IPS-18a (cell line): Measurements from ENCODE around the gene ACTL7A.

Experiments
- H3K27ac ChIP-seq: one replicate; pipeline ENCODE4 v1.5.1; 2013; ENCODE audit warnings: low read length
- H3K27me3 ChIP-seq: one replicate; pipeline ENCODE4 v1.6.1; 2013; ENCODE audit warnings: mild to moderate bottlenecking, low read length; ENCODE audit not compliant: control insufficient read depth, insufficient read depth
- H3K36me3 ChIP-seq: one replicate; pipeline ENCODE4 v1.6.1; 2013; ENCODE audit warnings: low read depth, low read length; ENCODE audit not compliant: control insufficient read depth
- H3K4me1 ChIP-seq: one replicate; pipeline ENCODE4 v1.6.1; 2013; ENCODE audit warnings: low read depth, low read length; ENCODE audit not compliant: control insufficient read depth
- H3K4me3 ChIP-seq: one replicate; pipeline ENCODE4 v1.5.1; 2013; ENCODE audit warnings: low read length
- H3K9ac ChIP-seq: one replicate; pipeline ENCODE4 v1.6.1; 2013; ENCODE audit warnings: mild to moderate bottlenecking, low read length, moderate library complexity
- H3K9me3 ChIP-seq: one replicate; pipeline ENCODE4 v1.6.1; 2013; ENCODE audit warnings: low read depth, low read length; ENCODE audit not compliant: control insufficient read depth

The ACTL7A gene

GRCh38 chr9:108851138-108851537 is 10.9 kb upstream of the ACTL7A start:
- Histone ChIP-seq H3K27ac (no peak overlapping the region), H3K9ac (no peak overlapping the region), H3K36me3 (no peaks in the 10 kb centered on the region), H3K4me3 (no peak overlapping the region), H3K9me3 (no peaks in the 10 kb centered on the region), H3K27me3 (no peaks in the 10 kb centered on the region), H3K4me1 (no peaks in the 10 kb centered on the region)

GRCh38 chr9:108852079-108852478 is 10.0 kb upstream of the ACTL7A start:
- no peaks in the 10 kb centered on the region for H3K27me3 ChIP-seq
- H3K9ac ChIP-seq: no peak overlapping the region
- no peaks in the 10 kb centered on the region for H3K36me3 ChIP-seq
- no peak overlapping the region for H3K27ac ChIP-seq
- H3K4me3 ChIP-seq: no peak overlapping the region
- no peaks in the 10 kb centered on the region for H3K4me1 ChIP-seq
- H3K9me3 ChIP-seq: no peaks in the 10 kb centered on the region

- no peak overlapping the region for H3K27ac ChIP-seq
- H3K9ac ChIP-seq: no peak overlapping the region
These were observed 8.0 kb upstream of the ACTL7A start for GRCh38 chr9:108854094-108854493.

GRCh38 chr9:108854641-108855528 is 7.2 kb upstream of the ACTL7A start:
- H3K27ac ChIP-seq: no peak overlapping the region
- H3K27me3 ChIP-seq: no peaks in the 10 kb centered on the region
- H3K36me3 ChIP-seq: no peaks in the 10 kb centered on the region
- no peak overlapping the region for H3K9ac ChIP-seq
- H3K4me1 ChIP-seq: no peaks in the 10 kb centered on the region
- no peak overlapping the region for H3K4me3 ChIP-seq
- no peaks in the 10 kb centered on the region for H3K9me3 ChIP-seq

More at GRCh38 chr9:108854094-108854493, 8.0 kb upstream of the ACTL7A start:
- H3K4me1 ChIP-seq: no peaks in the 10 kb centered on the region
- H3K36me3 ChIP-seq: no peaks in the 10 kb centered on the region
- no peaks in the 10 kb centered on the region for H3K27me3 ChIP-seq
- H3K4me3 ChIP-seq: no peak overlapping the region
- H3K9me3 ChIP-seq: no peaks in the 10 kb centered on the region

GRCh38 chr9:108855529-108855886 is 6.6 kb upstream of the ACTL7A start:
- H3K9me3 ChIP-seq: no peaks in the 10 kb centered on the region
- no peaks in the 10 kb centered on the region for H3K27me3 ChIP-seq
- H3K36me3 ChIP-seq: no peaks in the 10 kb centered on the region
- H3K4me1 ChIP-seq: no peaks in the 10 kb centered on the region
- no peak overlapping the region for H3K4me3 ChIP-seq
- H3K9ac ChIP-seq: no peak overlapping the region
- H3K27ac ChIP-seq: no peak overlapping the region

- H3K4me1 ChIP-seq: no peaks in the 10 kb centered on the region
- no peaks in the 10 kb centered on the region for H3K9me3 ChIP-seq
- H3K27me3 ChIP-seq: no peaks in the 10 kb centered on the region
- H3K36me3 ChIP-seq: no peaks in the 10 kb centered on the region
- H3K27ac ChIP-seq: no peak within 1 kb of the TSS
- H3K9ac ChIP-seq: no peak within 1 kb of the TSS
- no peak within 1 kb of the TSS for H3K4me3 ChIP-seq
These were observed 6.2 kb upstream of the ACTL7A start, which contains the start of gene ACTL7B for GRCh38 chr9:108855888-108856287. TSS of gene ACTL7B (minus strand) at chr9:108855986. CDS start at chr9:108855930, 56 bp downstream.

GRCh38 chr9:108857572-108857971 is 4.5 kb upstream of the ACTL7A start:
- Histone ChIP-seq H3K27ac (no peak overlapping the region), H3K4me1 (no peaks in the 10 kb centered on the region), H3K9me3 (no peaks in the 10 kb centered on the region), H3K4me3 (no peak overlapping the region), H3K9ac (no peak overlapping the region), H3K36me3 (no peaks in the 10 kb centered on the region), H3K27me3 (no peaks in the 10 kb centered on the region)

GRCh38 chr9:108859459-108860114 is 2.5 kb upstream of the ACTL7A start:
- H3K9me3 ChIP-seq: no peaks in the 10 kb centered on the region
- H3K36me3 ChIP-seq: no peaks in the 10 kb centered on the region
- H3K27ac ChIP-seq: no peak overlapping the region
- no peak overlapping the region for H3K4me3 ChIP-seq
- H3K27me3 ChIP-seq: no peaks in the 10 kb centered on the region
- no peaks in the 10 kb centered on the region for H3K4me1 ChIP-seq
- no peak overlapping the region for H3K9ac ChIP-seq

GRCh38 chr9:108860354-108860753 is 1.7 kb upstream of the ACTL7A start:
- Histone ChIP-seq H3K27me3 (no peaks in the 10 kb centered on the region), H3K9me3 (no peaks in the 10 kb centered on the region), H3K4me1 (no peaks in the 10 kb centered on the region), H3K27ac (no peak overlapping the region), H3K9ac (no peak overlapping the region), H3K36me3 (no peaks in the 10 kb centered on the region), H3K4me3 (no peak overlapping the region)

- Histone ChIP-seq H3K9me3 (no peaks in the 10 kb centered on the region), H3K4me3 (no peak overlapping the region), H3K9ac (no peak overlapping the region), H3K27ac (no peak overlapping the region), H3K27me3 (no peaks in the 10 kb centered on the region), H3K4me1 (no peaks in the 10 kb centered on the region), H3K36me3 (no peaks in the 10 kb centered on the region)
These were observed 1.3 kb upstream of the ACTL7A start for GRCh38 chr9:108860764-108861163.

GRCh38 chr9:108861464-108861863 is 602 bp upstream of the ACTL7A start:
- Histone ChIP-seq H3K4me3 (no peak overlapping the region), H3K27ac (no peak overlapping the region), H3K9me3 (no peaks in the 10 kb centered on the region), H3K36me3 (no peaks in the 10 kb centered on the region), H3K4me1 (no peaks in the 10 kb centered on the region), H3K9ac (no peak overlapping the region), H3K27me3 (no peaks in the 10 kb centered on the region)

GRCh38 chr9:108863891-108864290 is 1.8 kb downstream of the ACTL7A start:
- H3K4me3 ChIP-seq: no peak overlapping the region
- peaks cover 4% of the 10 kb centered on the region for H3K36me3 ChIP-seq
- H3K4me1 ChIP-seq: no peaks in the 10 kb centered on the region
- no peaks in the 10 kb centered on the region for H3K9me3 ChIP-seq
- H3K27ac ChIP-seq: no peak overlapping the region
- no peak overlapping the region for H3K9ac ChIP-seq
- no peaks in the 10 kb centered on the region for H3K27me3 ChIP-seq
